GM19023 (cell line): ENCODE data around the gene GPR108.
A peak's percentile ranks its signal among the peaks of the same experiment; 100 is the strongest.
"Not testable (repeated sequence)": the region's sequence is repeated elsewhere in the genome, so short reads cannot be mapped to it uniquely, and the experiment has no call there.

ENCODE experiments used
- ATAC-seq: cut with Tn5 transposase; IDR thresholded peaks from one replicate; pipeline ENCODE4 v1.9.1; 2021; ENCODE audit warnings: mild to moderate bottlenecking, moderate library complexity; ENCODE audit not compliant: unreplicated experiment

Gene GPR108

GRCh38 chr19:6761053-6761676 lies 23.8 kb upstream of the GPR108 start:
- no peak for ATAC-seq

GRCh38 chr19:6760606-6761005 lies 23.2 kb upstream of the GPR108 start:
- no peak for ATAC-seq

GRCh38 chr19:6754653-6755463 lies 17.5 kb upstream of the GPR108 start:
- no peak for ATAC-seq

- ATAC-seq = no peak
Observed at GRCh38 chr19:6754136-6754535, 16.8 kb upstream of the GPR108 start.

GRCh38 chr19:6753178-6754031 lies 16.0 kb upstream of the GPR108 start:
- ATAC-seq = peak; percentile 82

- ATAC-seq = no peak
Observed at GRCh38 chr19:6752256-6753177, 15.1 kb upstream of the GPR108 start.

- no peak for ATAC-seq
Observed at GRCh38 chr19:6751189-6751588, 13.8 kb upstream of the GPR108 start.

GRCh38 chr19:6750062-6750461 lies 12.7 kb upstream of the GPR108 start:
- no peak for ATAC-seq

- not testable (repeated sequence) for ATAC-seq
Observed at GRCh38 chr19:6748543-6748942, 11.2 kb upstream of the GPR108 start.

- no peak for ATAC-seq
Observed at GRCh38 chr19:6745965-6746364, 8.6 kb upstream of the GPR108 start.

- no peak for ATAC-seq
Observed at GRCh38 chr19:6744381-6745301, 7.3 kb upstream of the GPR108 start.

- no peak for ATAC-seq
Observed at GRCh38 chr19:6743714-6744380, 6.5 kb upstream of the GPR108 start.

- ATAC-seq = no peak
Observed at GRCh38 chr19:6743066-6743465, 5.7 kb upstream of the GPR108 start.

- no peak for ATAC-seq
Observed at GRCh38 chr19:6740589-6741343, 3.4 kb upstream of the GPR108 start.

- ATAC-seq = no peak
Observed at GRCh38 chr19:6739883-6740588, 2.7 kb upstream of the GPR108 start.

GRCh38 chr19:6739390-6739882 lies 2.1 kb upstream of the GPR108 start, which contains the start of gene TRIP10:
Gene TRIP10, plus strand, starts transcription at chr19:6739680. Its CDS starts 82 bp downstream, at chr19:6739762.
- no peak for ATAC-seq

GRCh38 chr19:6738787-6739389 lies 1.5 kb upstream of the GPR108 start:
- ATAC-seq = no peak
